GM21723 (cell line): ENCODE measurements around the gene FHL1.

Experiments
- ATAC-seq: cut with Tn5 transposase; IDR thresholded peaks from one replicate; pipeline ENCODE4 v1.9.1; 2021; ENCODE audit warnings: mild to moderate bottlenecking, moderate library complexity; ENCODE audit not compliant: unreplicated experiment

FHL1 gene

DNA sequence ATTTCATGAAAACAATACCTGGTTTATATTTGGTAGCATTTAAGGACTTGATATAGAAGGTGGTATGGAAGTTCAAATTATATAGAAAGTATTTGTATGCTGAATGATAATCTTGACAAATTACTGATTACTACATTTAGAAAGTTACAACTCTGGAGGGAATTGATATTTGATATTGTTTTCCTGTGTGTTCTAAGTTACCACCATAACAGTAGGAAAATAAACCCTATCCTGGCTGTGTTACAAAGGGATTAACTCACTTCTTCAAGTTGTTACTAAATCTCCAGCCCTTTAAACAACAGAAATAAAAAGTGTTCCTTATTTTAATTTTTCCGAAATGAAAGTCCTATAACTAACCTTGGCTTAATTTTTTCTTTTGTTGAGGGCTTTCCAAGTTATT is 36.6 kb downstream of the FHL1 start:
- no peak for ATAC-seq

DNA sequence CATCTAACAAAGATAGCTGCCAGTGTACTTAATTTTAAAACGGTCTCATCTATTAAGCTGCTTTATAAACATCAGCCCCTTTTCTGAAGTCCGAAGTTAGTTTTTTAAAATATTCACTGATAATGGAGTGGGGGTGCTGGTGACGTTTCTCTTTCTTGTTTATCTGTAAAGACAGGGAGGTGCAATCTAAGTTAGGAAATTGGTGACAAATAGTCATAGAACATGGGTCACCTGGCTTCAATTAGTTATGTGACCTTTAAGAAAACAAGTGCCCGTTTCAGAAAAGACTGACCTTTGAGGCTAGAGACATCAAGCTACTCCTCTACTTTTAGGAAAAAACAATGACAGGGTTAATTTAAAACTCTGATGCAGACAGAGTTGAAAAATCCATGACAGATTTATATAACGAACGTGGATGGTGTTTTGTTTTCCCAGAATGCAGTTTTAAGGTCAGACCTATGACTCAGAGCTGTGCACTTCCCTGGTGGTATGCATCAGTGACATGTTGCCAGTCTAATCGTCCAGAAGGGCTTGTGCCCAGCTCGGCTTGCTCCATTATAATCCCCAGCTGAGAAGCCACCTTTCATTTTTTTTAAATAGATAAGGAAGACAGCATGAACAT is 38.2 kb downstream of the FHL1 start:
- no peak for ATAC-seq

DNA sequence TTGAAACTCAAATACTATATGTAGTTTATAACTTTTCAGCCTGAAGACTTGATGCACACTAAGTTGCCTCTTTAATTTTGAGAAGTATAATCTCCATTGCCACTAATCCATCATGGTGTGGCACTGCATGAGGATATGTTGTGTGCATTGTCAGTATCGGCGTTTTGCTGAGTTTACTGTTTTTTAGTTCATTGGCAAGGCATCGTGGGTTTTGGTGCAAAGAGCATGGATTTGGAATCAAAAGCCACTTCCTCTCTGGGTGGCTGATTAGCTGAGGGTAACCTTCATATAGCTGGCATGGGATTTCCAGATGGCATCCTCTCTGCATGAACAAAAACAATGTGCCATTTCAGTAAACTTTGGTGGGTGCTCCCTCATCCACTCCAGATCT is 38.7 kb downstream of the FHL1 start:
- ATAC-seq, result no peak

DNA sequence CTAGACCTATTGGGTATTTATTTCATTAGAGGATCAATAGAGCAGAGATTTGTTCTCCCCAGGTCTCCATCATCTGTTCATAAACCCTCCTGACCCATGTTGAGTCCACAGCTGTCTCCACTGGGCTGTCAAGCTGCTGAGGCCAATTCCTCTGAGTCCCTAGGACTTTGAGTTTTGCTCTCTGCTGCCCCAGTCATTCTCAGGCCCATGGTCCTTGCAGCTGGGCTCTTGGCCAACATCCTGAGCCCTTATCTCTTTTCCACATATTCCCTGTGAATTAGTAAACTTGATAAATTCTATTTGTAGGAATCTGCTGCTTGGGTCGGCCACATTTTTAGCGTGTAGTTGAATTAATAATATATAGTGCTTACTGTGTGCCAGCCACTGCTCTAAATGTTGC is 41.9 kb downstream of the FHL1 start:
- no peak for ATAC-seq

DNA sequence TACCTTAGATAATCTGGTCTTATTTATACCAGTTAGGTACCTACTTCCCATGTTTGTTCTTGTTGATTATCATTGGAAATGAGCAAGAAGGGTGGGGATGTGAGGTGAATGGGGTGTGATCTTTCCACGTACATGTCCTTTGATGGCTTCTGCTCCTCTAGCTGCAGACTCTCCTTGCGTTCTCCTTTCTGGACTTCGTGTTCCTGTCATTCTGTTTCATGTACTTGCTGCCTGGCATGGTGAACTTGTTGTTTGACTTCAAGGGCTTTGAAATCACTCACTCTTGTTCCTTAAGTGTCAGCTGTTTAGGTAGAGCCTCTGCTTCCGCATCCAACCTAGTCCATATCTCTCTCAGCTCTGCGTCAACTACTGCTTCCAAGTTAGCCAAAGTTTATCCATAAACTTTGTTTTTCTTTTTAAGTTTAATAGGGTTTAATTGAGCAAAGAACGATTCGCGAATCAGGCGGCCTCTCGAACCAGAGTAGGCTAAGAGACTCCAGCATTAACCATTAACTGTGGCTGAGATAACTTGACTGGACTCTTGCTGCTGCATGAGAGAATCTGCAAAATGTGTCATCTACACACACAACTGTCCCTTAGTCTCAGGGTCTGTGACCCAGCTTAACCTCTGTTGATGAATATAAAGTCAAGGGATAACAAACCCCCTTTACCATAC is 42.8 kb downstream of the FHL1 start:
- ATAC-seq, result no peak

DNA sequence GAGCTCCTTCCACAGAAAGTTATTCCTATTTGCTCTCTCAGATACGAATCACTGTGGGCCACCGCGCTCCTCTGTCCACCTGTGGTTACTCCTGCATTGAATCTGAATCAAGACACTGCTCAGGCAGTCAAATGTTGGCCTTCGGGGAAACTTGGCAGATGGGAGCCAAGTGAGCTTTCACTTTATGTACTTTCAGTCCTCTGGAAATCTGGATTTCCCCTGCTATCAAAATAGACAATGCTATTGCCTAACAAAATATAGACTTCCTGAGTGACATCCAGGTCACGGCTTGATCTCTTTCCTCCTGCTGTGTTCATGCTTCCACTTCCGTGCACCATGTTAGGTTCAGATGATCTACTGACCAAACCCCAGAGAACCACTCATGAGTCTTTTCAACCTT is 43.8 kb downstream of the FHL1 start:
- ATAC-seq, result no peak

DNA sequence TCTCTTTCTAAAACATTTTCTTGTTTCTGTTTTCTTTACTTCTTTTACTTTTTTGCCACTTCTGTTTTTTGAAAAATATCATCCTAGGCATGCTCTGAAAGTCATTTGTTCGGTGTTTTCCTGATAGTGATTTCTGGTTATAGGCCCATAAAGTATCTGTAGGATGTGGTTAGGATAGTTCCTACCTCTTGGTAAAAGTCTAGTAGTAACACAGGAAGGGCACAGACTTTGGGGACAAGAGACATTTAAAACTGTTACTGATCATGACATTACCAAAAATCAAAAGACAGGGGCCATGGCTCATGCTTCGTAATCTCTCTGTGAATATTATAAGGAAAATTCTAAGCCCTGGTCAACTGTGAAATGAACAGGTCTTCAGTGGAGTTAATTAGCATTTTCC is 44.8 kb downstream of the FHL1 start:
- ATAC-seq, result no peak

DNA sequence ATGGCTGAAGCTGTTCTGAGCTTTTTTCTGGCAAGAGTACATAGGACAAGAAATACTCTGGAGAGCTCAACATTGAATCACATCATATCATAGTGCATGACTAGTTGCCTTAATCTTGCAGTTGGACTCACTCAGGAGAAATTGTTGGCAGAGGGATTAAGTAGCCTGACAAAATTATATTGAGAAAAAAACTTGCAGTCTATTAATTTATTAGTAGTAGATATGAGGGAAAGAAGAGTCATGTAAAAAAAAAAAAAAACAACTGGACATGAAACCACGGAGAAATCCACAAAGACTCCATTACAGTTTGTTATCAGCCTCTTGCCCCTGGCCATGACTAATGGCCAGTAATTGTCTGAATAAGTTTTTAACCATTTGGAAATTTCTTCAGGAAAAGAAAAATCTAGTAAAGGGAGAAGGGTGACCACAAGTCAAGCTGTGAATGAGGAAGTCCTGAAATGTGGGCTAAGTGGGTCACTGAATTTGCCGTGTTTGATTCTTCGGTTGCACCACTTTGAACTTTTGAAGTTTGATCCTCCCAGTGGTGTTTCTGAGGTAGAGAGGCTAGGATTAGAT is 45.6 kb downstream of the FHL1 start:
- ATAC-seq, result no peak

DNA sequence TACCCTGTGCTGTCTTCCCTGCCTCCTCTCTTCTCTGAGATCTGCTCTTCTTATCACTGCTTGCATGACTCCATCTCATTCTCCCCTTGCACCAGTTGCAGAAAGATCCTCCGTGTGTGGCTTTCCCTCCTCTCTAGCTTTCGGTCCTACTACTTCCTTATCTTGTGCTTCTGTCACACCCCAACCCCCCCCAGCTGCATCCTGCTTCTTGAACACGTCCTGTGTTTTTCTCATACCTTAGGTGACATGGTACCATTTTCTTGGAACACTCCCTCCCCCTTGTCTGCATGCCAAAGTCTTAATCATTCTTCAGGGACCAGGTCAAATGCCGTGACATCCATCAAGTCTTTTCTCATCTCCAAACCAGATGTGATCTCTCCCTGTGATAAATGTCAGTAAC is 46.4 kb downstream of the FHL1 start:
- ATAC-seq, result no peak

DNA sequence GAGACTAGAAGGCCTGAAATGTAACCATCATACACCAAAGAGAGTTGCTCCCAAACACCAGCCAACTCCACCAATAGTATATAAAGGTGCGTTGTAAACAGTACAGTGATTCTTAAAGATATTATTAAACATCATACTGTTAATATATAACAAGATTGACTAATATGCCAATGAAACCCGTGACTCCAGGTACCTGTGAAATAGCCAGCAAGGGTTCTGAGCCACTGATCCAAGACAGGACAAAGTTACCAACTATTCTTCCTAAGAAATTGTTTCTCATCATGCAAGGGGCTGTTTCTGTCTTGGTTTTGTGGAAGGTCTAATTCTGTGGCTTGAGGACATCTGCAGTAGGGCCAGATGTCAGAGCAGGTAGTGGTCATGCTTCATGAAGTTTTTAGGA is 47.2 kb downstream of the FHL1 start:
- ATAC-seq, result no peak

DNA sequence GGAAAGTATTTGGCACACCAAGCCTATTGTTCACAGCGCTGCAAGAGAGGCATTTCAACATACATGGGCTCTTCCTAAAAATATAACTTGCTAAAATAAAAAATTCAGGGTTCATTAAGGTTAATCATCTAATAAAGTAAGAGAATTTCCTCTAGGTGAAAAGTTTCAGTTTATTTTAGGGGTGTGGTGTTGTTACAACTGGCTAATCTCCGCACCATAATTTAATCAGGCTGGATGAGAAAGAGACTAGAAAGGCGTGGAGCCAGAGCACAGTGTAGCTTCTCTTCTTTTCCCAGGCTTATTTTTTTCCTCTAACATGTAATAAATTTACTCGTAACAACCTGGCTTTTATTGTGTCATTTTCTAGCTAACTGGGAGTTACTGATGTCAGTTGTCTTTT is 47.9 kb downstream of the FHL1 start:
- no peak for ATAC-seq

DNA sequence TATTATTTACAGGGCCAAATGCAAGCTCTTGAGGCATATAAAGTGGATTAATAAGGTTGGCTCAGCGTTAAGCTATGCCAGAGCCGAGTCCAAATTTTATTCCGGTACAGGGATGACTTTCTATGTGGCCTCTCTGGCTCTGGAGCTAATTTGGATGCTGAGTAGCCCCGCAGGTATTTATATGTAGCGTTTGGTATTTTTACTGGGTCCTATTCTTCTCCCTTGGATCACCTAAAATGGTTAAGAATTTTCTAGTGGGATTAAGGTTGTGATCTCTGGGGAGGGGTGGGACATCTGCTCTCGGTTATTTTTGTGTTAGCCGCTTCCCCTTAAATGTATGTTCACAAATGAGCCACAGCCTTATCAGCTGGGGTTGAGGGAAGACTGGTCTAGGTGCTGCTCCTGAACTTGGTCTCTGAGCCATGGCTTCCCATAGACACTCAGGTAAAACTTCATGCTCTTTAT is 49.4 kb downstream of the FHL1 start:
- no peak for ATAC-seq

DNA sequence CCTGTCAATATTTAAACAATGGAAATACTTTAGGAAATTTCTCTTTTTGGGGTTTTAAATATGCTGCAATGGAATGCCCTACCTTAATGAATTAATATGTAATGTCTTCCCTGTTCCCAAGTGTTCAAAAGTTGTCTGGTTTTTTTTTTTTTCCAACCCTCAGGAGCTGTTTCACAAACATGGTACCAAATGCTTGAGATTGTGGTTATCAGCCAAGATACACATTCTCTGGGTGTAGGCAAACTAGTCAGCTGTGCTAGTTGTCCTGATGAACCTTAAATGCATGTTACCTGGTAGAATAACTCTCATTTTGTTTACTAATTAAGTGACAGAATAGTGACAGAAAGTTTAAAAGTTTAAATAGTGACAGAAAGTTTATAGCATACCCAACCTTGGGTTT is 50.7 kb downstream of the FHL1 start:
- no peak for ATAC-seq

DNA sequence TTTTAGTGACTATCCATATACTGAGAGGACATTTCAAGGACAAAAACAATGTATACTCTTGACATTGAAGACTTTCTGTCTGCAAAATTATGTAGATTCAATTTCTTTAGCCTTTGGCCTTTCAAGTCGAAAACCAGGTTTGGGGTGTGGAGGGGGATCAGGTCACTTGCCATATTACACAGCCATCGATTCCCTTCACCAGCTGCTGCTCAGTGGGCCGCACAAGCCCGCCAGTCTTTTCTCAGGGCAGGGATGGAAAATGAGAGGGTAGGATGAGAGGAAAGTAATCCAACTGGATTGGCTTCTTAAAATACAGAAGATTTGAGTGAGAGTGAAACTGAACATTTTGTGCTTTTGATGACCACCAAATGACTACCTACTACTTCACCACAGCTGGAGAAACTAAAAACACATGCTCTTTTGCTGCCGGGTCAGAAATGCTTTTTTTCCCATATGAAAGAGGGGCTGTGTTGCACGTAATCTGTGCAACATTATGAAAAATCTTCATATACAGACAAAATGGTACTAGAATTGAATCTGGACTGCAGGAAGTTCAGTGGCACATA is 51.4 kb downstream of the FHL1 start:
- ATAC-seq, result no peak

DNA sequence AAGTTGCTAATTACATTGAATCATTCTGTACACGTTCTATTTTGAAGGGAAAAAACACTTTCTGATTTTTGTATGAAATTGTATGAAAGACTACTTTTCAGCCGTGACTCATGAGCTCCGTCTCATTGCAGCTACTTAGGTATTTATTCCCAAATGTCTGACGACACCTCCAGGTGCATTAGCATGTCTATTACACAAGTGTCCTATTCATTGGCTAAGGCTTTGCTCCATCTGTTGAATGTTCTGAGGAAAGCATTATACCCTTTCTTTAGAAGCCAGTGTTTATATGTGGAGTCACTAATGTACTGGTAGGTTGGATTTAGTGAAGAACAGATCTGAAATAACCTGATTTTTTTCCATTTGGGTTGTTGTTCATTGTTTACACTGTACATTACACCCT is 52.0 kb downstream of the FHL1 start:
- no peak for ATAC-seq

DNA sequence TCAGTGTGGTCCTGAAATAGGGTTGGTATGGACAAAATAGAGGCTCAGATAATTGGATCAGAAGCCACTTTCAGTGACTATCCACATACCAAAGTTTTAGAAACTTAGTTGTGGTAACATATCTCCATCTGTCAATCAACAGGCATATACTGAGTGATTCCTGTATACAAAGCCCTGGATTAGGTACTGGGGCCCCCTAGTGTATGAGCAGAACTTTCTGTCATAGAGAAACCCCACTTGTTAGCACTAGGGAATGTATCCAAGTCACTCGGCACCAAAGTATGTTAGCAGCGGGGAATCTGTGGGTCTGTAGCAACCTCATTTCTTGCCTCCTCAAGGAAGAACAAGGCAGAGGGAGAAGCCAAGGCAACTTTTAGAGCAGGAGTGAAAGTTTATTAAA is 53.1 kb downstream of the FHL1 start:
- no peak for ATAC-seq

DNA sequence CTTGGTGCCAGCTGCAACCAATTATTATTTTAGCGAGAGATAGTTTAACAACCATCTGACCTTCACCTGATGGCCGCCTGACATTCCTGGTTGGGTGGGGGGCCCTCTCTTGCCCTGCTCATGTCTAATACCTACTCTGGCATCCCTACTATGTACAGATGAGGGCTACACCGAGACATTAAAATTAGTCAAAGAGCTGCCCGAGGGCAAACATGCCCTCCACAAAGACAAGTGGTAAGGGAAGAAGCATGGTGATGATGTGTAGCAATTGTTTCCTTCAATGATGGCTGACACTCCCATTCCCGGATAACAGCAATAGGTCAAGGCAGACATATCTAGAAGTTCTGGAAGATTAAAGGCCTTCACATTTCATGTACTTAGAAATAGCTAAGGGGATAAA is 54.3 kb downstream of the FHL1 start:
- no peak for ATAC-seq

DNA sequence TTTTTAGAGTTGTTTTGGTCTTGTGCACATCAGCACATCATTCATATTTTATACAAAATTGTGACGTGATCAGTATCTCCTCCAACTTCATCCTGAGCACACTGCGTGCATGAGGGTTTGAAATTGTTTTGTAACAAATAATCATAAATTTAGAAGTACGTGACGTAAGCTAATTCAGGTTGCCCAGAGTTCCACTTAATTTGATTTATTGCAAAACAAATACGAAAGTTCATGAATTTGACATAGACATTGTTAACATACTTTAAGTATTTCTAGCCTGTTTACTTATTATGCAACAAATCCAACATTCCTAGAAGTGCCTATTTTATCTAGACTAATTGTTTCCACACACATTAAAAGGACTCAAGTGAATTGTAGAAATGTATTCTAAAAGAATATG is 55.6 kb downstream of the FHL1 start:
- no peak for ATAC-seq

DNA sequence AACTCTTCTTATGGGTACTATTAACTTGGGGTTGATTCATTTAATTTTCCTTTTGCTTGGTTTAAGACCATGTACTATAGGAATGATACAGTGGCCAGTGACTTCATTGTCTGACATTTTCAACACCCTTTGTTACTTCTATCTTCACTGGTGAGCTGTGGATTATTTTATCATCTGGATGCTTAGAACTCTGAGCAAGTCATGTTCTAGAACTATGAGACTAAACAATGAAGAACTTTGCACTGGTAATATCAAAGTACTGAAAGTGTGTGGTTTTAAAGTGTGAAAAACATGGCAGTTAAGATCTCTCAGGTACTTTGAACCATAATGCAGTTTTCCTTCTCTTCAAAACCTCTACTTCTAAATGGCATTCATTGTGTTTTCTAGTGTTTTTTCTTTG is 56.1 kb downstream of the FHL1 start:
- ATAC-seq, result no peak

DNA sequence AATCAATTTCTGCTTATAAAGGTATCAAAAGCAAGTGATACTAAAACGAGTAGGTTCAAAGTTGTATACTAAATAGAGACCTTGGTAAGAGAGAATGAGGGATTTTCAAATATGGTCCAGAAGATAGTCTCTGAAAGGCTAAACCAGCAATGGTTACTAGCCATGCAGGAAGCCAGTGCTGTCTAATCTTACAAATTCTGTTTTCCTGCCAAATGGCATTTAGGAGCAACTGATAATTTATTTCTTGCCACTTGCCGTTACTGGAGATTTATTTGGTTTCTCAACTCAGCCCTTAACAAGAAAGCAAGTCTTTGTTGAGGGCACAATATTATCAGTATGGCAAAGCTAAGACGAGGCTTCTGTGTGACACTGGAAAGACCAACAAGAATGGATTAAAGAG is 56.6 kb downstream of the FHL1 start:
- no peak for ATAC-seq

DNA sequence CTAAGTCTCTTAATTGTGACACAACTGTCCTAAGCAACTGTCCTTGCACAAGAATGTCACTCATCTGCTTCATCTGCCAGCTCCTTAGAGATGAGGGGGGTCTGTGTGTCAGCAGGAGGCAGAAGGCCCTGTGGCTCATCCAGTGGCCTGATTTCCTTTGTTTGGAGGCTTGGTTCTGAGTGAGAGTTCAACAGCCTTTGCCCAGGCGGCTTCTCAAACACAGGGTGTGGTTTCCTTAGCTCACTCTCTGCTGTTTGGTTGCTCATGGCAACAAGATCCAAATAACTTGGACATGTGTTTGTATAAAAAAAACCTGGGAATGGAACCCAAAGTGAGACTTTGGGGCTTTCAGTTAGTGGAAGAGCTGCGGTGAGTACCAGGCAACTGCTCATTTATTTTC is 57.2 kb downstream of the FHL1 start:
- no peak for ATAC-seq

DNA sequence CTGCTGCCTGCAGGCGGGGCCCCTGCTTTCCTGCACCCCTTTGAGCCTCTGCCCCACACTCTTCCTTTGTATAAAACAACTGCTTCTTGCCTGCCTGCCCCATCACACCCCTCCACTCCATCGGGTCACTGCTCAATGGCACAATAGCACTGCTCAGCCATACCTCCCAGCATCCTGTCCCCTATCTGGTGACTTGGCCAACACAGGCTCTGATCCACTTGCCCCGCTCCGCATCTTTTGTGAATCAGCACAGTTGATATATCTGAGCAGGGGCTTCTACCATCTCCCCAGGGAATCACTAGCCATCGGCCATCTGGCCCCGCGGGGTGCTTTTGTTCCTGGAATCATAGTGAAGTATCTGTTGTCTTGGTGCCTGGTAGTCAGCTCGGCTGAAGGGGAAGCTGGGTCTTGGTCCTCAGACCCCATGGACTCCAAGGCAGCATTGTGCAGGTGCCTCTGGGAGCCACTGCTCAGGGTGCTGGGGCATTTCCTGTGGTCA is 58.6 kb downstream of the FHL1 start:
- no peak for ATAC-seq
